H1 (cell line): ENCODE measurements around the gene PRKRIP1. TPM values are rescaled to one million over a fixed set of nuclear protein-coding genes. Genes with fewer than 3 reads are reported as not detected.

Source experiments
- CTCF ChIA-PET: fragments of 300-600 bp; sonication (Branson Sonifier 250); formaldehyde crosslinking; loops from one replicate; lab custom pipeline; 2021; ENCODE audit not compliant: partially characterized antibody; lab: Charles Lee
- POLR2A ChIA-PET: fragments of 300-600 bp; sonication (Branson Sonifier 250); formaldehyde crosslinking; loops from one replicate; lab custom pipeline; 2021; ENCODE audit warnings: inconsistent platforms; ENCODE audit not compliant: partially characterized antibody; lab: Charles Lee
- DNase-seq, 2 experiments: peaks; one replicate each; pipeline versions ENCODE4 v3.0.0 to v3.0.0-alpha.2; 2010 to 2022; ENCODE audit warnings: low spot score in 2 of 2, low read depth in 1 of 2, mixed read lengths in 1 of 2
- FAIRE-seq: peaks from 2 replicates; lab custom pipeline; 2011; peaks lifted over from hg19 to GRCh38; lab: Jason Lieb, UNC
- H2AFZ ChIP-seq: 2 replicates; pipeline ENCODE4 v1.8.1; 2012; ENCODE audit warnings: low read length, inconsistent platforms
- H2AK5ac ChIP-seq: 2 replicates; pipeline ENCODE4 v1.6.1; 2013; ENCODE audit warnings: low read depth, low read length
- H2BK120ac ChIP-seq: replicated peaks from 2 replicates; pipeline ENCODE3; 2013; ENCODE audit warnings: low read depth, low read length, inconsistent platforms
- H2BK12ac ChIP-seq: 2 replicates; pipeline ENCODE4 v1.6.1; 2013; ENCODE audit warnings: low read depth, low read length
- H2BK15ac ChIP-seq: 2 replicates; pipeline ENCODE4 v1.6.1; 2013; ENCODE audit warnings: low read length
- H2BK20ac ChIP-seq: 2 replicates; pipeline ENCODE4 v1.6.1; 2013; ENCODE audit warnings: low read length
- H2BK5ac ChIP-seq: 2 replicates; pipeline ENCODE4 v1.6.1; 2013; ENCODE audit warnings: low read depth, low read length
- H3K14ac ChIP-seq: 2 replicates; pipeline ENCODE4 v1.6.1; 2013; ENCODE audit warnings: inconsistent platforms; ENCODE audit not compliant: insufficient read length
- H3K18ac ChIP-seq: 2 replicates; pipeline ENCODE4 v1.6.1; 2013; ENCODE audit warnings: low read length; ENCODE audit errors: extremely low read depth
- H3K23ac ChIP-seq: 2 replicates; pipeline ENCODE4 v1.6.1; 2013; ENCODE audit warnings: inconsistent platforms; ENCODE audit not compliant: insufficient read length
- H3K23me2 ChIP-seq: 2 replicates; pipeline ENCODE4 v1.6.1; 2013; ENCODE audit warnings: low read depth, low read length
- H3K27ac ChIP-seq: 2 replicates; pipeline ENCODE4 v1.6.1; 2011; ENCODE audit warnings: low read depth, low read length, inconsistent platforms
- H3K27me3 ChIP-seq, 4 experiments: replicated peaks in 1 of 4; 1 replicate in 1 of 4; 2 replicates in 3 of 4; pipeline versions ENCODE4 v1.6.1 to v1.8.1; 2011 to 2013; ENCODE audit warnings: low read length in 3 of 4, mild to moderate bottlenecking in 3 of 4, inconsistent platforms in 2 of 4, mixed read lengths in 2 of 4, moderate library complexity in 1 of 4; ENCODE audit not compliant: control insufficient read depth in 3 of 4, insufficient read depth in 3 of 4; ENCODE audit errors: extremely low read depth in 1 of 4
- H3K36me3 ChIP-seq, 4 experiments: 2 replicates each; pipeline versions ENCODE4 v1.6.1 to v1.8.1; 2011 to 2013; ENCODE audit warnings: mild to moderate bottlenecking in 4 of 4, low read length in 3 of 4, moderate library complexity in 2 of 4, control low read depth in 1 of 4, inconsistent platforms in 1 of 4; ENCODE audit not compliant: insufficient read depth in 4 of 4, control insufficient read depth in 2 of 4
- H3K4ac ChIP-seq: replicated peaks from 2 replicates; pipeline ENCODE3; 2013; ENCODE audit warnings: low read length, low read depth, mixed read lengths, inconsistent platforms; ENCODE audit not compliant: insufficient read length
- H3K4me1 ChIP-seq, 4 experiments: replicated peaks in 1 of 4; 1 replicate in 1 of 4; 2 replicates in 3 of 4; pipeline versions ENCODE4 v1.6.1 to v1.8.1; 2011 to 2013; ENCODE audit warnings: low read length in 3 of 4, inconsistent platforms in 2 of 4, mixed read lengths in 1 of 4; ENCODE audit not compliant: insufficient read depth in 4 of 4, control insufficient read depth in 3 of 4
- H3K4me2 ChIP-seq, 2 experiments: 2 replicates each; pipeline versions ENCODE4 v1.6.1 to v1.8.1; 2011 to 2013; ENCODE audit warnings: low read depth in 2 of 2, low read length in 2 of 2, control low read depth in 1 of 2, inconsistent platforms in 1 of 2, mild to moderate bottlenecking in 1 of 2; ENCODE audit not compliant: insufficient read depth in 1 of 2
- H3K4me3 ChIP-seq, 4 experiments: fragments of 200-600, 300-600 bp in 1 of 4; sonication (generic), shearing (Covaris generic), sonication (Bioruptor Twin) in 1 of 4; 2 replicates each; pipeline versions ENCODE4 v1.5.1 to v1.8.1; 2011 to 2016; ENCODE audit warnings: low read length in 4 of 4, low read depth in 3 of 4, control low read depth in 2 of 4, inconsistent platforms in 2 of 4, mild to moderate bottlenecking in 2 of 4, mixed read lengths in 1 of 4, moderate library complexity in 1 of 4; ENCODE audit not compliant: insufficient read depth in 2 of 4; ENCODE audit errors: extremely low read depth in 1 of 4
- H3K56ac ChIP-seq: replicated peaks from 2 replicates; pipeline ENCODE3; 2013; ENCODE audit warnings: low read depth, mild to moderate bottlenecking, mixed read lengths, low read length, inconsistent platforms; ENCODE audit not compliant: insufficient read length
- H3K79me1 ChIP-seq: 2 replicates; pipeline ENCODE4 v1.6.1; 2013; ENCODE audit warnings: low read depth, low read length, control low read depth
- H3K79me2 ChIP-seq, 2 experiments: 2 replicates each; pipeline versions ENCODE4 v1.6.1 to v1.8.1; 2012 to 2013; ENCODE audit warnings: low read length in 2 of 2, mild to moderate bottlenecking in 2 of 2, inconsistent platforms in 1 of 2; ENCODE audit not compliant: insufficient read depth in 2 of 2, control insufficient read depth in 1 of 2
- H3K9ac ChIP-seq, 4 experiments: replicated peaks in 1 of 4; 1 replicate in 1 of 4; 2 replicates in 3 of 4; pipeline versions ENCODE4 v1.6.1 to v1.8.1; 2011 to 2013; ENCODE audit warnings: low read depth in 3 of 4, low read length in 3 of 4, control low read depth in 2 of 4, mild to moderate bottlenecking in 2 of 4, moderate library complexity in 2 of 4, inconsistent platforms in 1 of 4; ENCODE audit errors: extremely low read depth in 1 of 4
- H3K9me3 ChIP-seq, 2 experiments: 2 replicates each; pipeline versions ENCODE4 v1.6.1 to v1.8.1; 2012 to 2013; ENCODE audit warnings: mild to moderate bottlenecking in 2 of 2, moderate library complexity in 2 of 2, control low read depth in 1 of 2, inconsistent platforms in 1 of 2, low read depth in 1 of 2, low read length in 1 of 2, mixed read lengths in 1 of 2; ENCODE audit not compliant: insufficient read depth in 2 of 2
- H4K20me1 ChIP-seq, 2 experiments: replicated peaks in 1 of 2; 2 replicates each; pipeline versions ENCODE3 to v1.8.1; 2011 to 2013; ENCODE audit warnings: inconsistent platforms in 2 of 2, low read length in 2 of 2, mild to moderate bottlenecking in 1 of 2; ENCODE audit not compliant: insufficient read depth in 2 of 2, control insufficient read depth in 1 of 2
- H4K5ac ChIP-seq: 2 replicates; pipeline ENCODE4 v1.6.1; 2013; ENCODE audit warnings: low read length, low read depth, mixed read lengths, inconsistent platforms; ENCODE audit not compliant: insufficient read length
- H4K8ac ChIP-seq: 2 replicates; pipeline ENCODE4 v1.8.0; 2013; ENCODE audit warnings: mild to moderate bottlenecking, moderate library complexity, low read length, inconsistent platforms; ENCODE audit not compliant: insufficient read depth; ENCODE audit errors: extremely low read depth
- H4K91ac ChIP-seq: replicated peaks from 2 replicates; pipeline ENCODE3; 2013; ENCODE audit warnings: low read length, mixed read lengths, inconsistent platforms; ENCODE audit not compliant: insufficient read length
- BRCA1 ChIP-seq: IDR thresholded peaks from 2 replicates; pipeline ENCODE4 v1.6.1; 2012; ENCODE audit warnings: low read depth, low read length, improper control_type of control experiment
- CREB1 ChIP-seq: IDR thresholded peaks from 2 replicates; pipeline ENCODE4 v1.6.1; 2012; ENCODE audit warnings: inconsistent platforms
- FOSL1 ChIP-seq: IDR thresholded peaks from 2 replicates; pipeline ENCODE4 v1.6.1; 2011; ENCODE audit warnings: mild to moderate bottlenecking, low read depth, low read length, moderate library complexity; ENCODE audit not compliant: insufficient read depth
- KDM1A ChIP-seq: fragments of 200-600, 300-600 bp; sonication (generic); IDR thresholded peaks from 2 replicates; pipeline ENCODE4 v1.7.1; 2016; ENCODE audit warnings: mild to moderate bottlenecking, low read length, borderline replicate concordance
- MAFK ChIP-seq: IDR thresholded peaks from 2 replicates; pipeline ENCODE4 v1.6.1; 2012; ENCODE audit warnings: low read depth, mild to moderate bottlenecking, improper control_type of control experiment, low read length
- POLR2AphosphoS5 ChIP-seq: IDR thresholded peaks from 2 replicates; pipeline ENCODE4 v1.6.1; 2011; ENCODE audit warnings: low read depth, low read length
- SIX5 ChIP-seq: IDR thresholded peaks from 2 replicates; pipeline ENCODE4 v1.6.1; 2011; ENCODE audit warnings: mild to moderate bottlenecking, low read depth, low read length
- SUZ12 ChIP-seq: fragments of 200-600 bp; sonication (generic); IDR thresholded peaks from 2 replicates; pipeline ENCODE4 v1.6.1; 2012; ENCODE audit warnings: mild to moderate bottlenecking, inconsistent platforms, low read length, moderate library complexity, mixed read lengths
- WGBS, 2 experiments: shearing (Covaris generic) in 1 of 2; methylation state at CpG; one replicate each; pipeline versions ENCODE4 v1.1.6 to v1.1.7; 2013 to 2015; ENCODE audit warnings: low lambda C conversion rate in 2 of 2, mixed read lengths in 2 of 2, inconsistent platforms in 1 of 2, low coverage in 1 of 2, missing lambda C conversion rate in 1 of 2; ENCODE audit not compliant: insufficient replicate concordance in 2 of 2, insufficient coverage in 1 of 2, insufficient read length in 1 of 2; ENCODE audit errors: extremely low coverage in 1 of 2, missing lambda C conversion rate in 1 of 2; 5-methylcytosine and 5-hydroxymethylcytosine counted together
- polyA plus RNA-seq, 7 experiments: library from polyadenylated mRNA; depleted of rRNA in 3 of 7; stranded (reverse) in 5 of 7; unstranded in 2 of 7; fragments of >200 nt in 5 of 7; fragments of 200-250 nt in 2 of 7; gene quantifications; 1 replicate in 5 of 7; 2 replicates in 1 of 7; 4 replicates in 1 of 7; pipeline versions ENCODE4 v1.2.1 to v1.2.3, GENCODE V29; 2011 to 2013; ENCODE audit warnings: missing spikeins in 2 of 7, mixed read lengths in 2 of 7
- total RNA-seq: library from RNA; stranded (reverse); fragmentation: NEBNext Ultra II Directional; extraction: Animal tissue kit (Norgen Biotek cat#: 25700); gene quantifications from 2 replicates; pipeline ENCODE4 v1.2.1, GENCODE V29; 2021
- TF ChIP-seq, protein P1 (sequence below), 3 experiments: IDR thresholded peaks; 1 replicate in 2 of 3; 2 replicates in 1 of 3; pipeline versions ENCODE4 v1.5.1 to v1.6.1; 2011; ENCODE audit warnings: low read length in 3 of 3, mild to moderate bottlenecking in 3 of 3, inconsistent platforms in 2 of 3, low read depth in 1 of 3, moderate library complexity in 1 of 3; ENCODE audit not compliant: insufficient read depth in 1 of 3; ENCODE audit errors: control extremely low read depth in 1 of 3

Gene PRKRIP1
- total and polyA plus RNA-seq, 2 of the 8 experiments (the other 6 are each of a cell fraction or from before 2014, with no cell fraction given), result 11.1 to 22.0 TPM

GRCh38 chr7:102460467-102460866 is 64.3 kb downstream of the PRKRIP1 start:
- H2AFZ ChIP-seq, result no peak overlapping the region
- peaks cover 0 to 2% of the 10 kb centered on the region in 2 experiments for H4K20me1 ChIP-seq
- H3K23ac ChIP-seq, result no peak overlapping the region
- H3K9ac ChIP-seq, result no peak overlapping the region
- H4K91ac ChIP-seq, result no peak overlapping the region
- no peak overlapping the region for H3K56ac ChIP-seq
- peaks cover 7 to 22% (median 17%) of the 10 kb centered on the region in 4 experiments; a peak in 5 of 8 replicates for H3K36me3 ChIP-seq
- H3K79me1 ChIP-seq, result peaks cover 9% of the 10 kb centered on the region
- peaks cover 5% of the 10 kb centered on the region; the same call in 1 of the 2 replicates for H3K23me2 ChIP-seq
- no peak overlapping the region for H3K14ac ChIP-seq
- H2BK120ac ChIP-seq, result no peak overlapping the region
- H3K4me1 ChIP-seq, result peaks cover 0 to 7% (median 1%) of the 10 kb centered on the region in 4 experiments; a peak in 3 of 7 replicates
- POLR2A ChIA-PET, result interaction anchor here (0.6 to 1.1 kb wide), 2 partner anchors 8 to 64 kb away, joined by 3 to 4 read pairs; partner anchors contain the start of gene PRKRIP1
- no peak overlapping the region for H3K4ac ChIP-seq
- H3K18ac ChIP-seq, result no peak overlapping the region
- no peak overlapping the region for H3K4me2 ChIP-seq
- H4K5ac ChIP-seq, result no peak overlapping the region
- H2BK5ac ChIP-seq, result no peak overlapping the region
- no peak overlapping the region for H3K27ac ChIP-seq
- no peak overlapping the region for H2BK12ac ChIP-seq
- H2AK5ac ChIP-seq, result no peak overlapping the region
- H3K9me3 ChIP-seq, result no peaks in the 10 kb centered on the region
- FAIRE-seq (no peak), DNase-seq (no peak)
- TF ChIP-seq POLR2AphosphoS5, result no peak
- no peak for TF ChIP-seq FOSL1
- no peak for TF ChIP-seq KDM1A
- TF ChIP-seq BRCA1, result no peak
- no peak for TF ChIP-seq SIX5
- no peak for TF ChIP-seq CREB1
- TF ChIP-seq SUZ12, result no peak
- TF ChIP-seq, protein P1, sequence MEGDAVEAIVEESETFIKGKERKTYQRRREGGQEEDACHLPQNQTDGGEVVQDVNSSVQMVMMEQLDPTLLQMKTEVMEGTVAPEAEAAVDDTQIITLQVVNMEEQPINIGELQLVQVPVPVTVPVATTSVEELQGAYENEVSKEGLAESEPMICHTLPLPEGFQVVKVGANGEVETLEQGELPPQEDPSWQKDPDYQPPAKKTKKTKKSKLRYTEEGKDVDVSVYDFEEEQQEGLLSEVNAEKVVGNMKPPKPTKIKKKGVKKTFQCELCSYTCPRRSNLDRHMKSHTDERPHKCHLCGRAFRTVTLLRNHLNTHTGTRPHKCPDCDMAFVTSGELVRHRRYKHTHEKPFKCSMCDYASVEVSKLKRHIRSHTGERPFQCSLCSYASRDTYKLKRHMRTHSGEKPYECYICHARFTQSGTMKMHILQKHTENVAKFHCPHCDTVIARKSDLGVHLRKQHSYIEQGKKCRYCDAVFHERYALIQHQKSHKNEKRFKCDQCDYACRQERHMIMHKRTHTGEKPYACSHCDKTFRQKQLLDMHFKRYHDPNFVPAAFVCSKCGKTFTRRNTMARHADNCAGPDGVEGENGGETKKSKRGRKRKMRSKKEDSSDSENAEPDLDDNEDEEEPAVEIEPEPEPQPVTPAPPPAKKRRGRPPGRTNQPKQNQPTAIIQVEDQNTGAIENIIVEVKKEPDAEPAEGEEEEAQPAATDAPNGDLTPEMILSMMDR (IDR thresholded peaks at IDR 0.05; ENCODE audit: control extremely low read depth in 1 of 3, insufficient read depth in 1 of 3, low read depth in 1 of 3, low read length in 3 of 3), result no peak
- no peak for TF ChIP-seq MAFK
- H3K4me3 ChIP-seq, result no peak overlapping the region
- H3K79me2 ChIP-seq, result peaks cover 0 to 11% of the 10 kb centered on the region in 2 experiments; a peak in 2 of 4 replicates
- CTCF ChIA-PET, result interaction anchor here (1.4 to 1.8 kb wide), 2 partner anchors 10 to 56 kb away, joined by 5 read pairs; no protein-coding TSS in a partner anchor
- H2BK20ac ChIP-seq, result no peak overlapping the region
- H4K8ac ChIP-seq, result no peak overlapping the region
- no peaks in the 10 kb centered on the region; a peak in 1 of 7 replicates for H3K27me3 ChIP-seq
- H2BK15ac ChIP-seq, result no peak overlapping the region
- WGBS, 2 experiments, result 89% methylated on average over 8 of the region's 8 CpGs; no CpG with 5 or more reads in 1 of the 2 experiments
